Measurements from ENCODE around the gene NR5A1.

DNA sequence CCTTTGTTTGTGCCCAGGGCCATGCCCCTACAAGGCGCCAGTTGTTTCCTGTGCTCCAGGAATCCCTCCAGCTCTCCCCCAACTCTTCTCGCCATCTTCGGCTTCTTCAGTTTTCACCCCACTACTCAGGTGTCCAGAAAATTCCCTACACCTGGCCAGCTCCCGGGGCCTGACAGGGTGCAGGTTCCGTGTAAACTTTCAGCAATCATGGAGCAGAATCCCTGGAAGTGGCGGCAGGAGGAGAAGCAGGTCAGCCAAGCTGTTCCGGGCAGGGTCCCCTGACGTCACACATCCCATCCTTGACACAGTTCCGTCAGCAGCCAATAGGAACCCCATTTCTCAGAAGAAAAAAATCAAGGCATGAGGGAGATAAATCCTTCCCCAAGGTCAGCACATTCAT lies 69.1 kb downstream of the NR5A1 start:
- TF ChIP-seq, protein P1, sequence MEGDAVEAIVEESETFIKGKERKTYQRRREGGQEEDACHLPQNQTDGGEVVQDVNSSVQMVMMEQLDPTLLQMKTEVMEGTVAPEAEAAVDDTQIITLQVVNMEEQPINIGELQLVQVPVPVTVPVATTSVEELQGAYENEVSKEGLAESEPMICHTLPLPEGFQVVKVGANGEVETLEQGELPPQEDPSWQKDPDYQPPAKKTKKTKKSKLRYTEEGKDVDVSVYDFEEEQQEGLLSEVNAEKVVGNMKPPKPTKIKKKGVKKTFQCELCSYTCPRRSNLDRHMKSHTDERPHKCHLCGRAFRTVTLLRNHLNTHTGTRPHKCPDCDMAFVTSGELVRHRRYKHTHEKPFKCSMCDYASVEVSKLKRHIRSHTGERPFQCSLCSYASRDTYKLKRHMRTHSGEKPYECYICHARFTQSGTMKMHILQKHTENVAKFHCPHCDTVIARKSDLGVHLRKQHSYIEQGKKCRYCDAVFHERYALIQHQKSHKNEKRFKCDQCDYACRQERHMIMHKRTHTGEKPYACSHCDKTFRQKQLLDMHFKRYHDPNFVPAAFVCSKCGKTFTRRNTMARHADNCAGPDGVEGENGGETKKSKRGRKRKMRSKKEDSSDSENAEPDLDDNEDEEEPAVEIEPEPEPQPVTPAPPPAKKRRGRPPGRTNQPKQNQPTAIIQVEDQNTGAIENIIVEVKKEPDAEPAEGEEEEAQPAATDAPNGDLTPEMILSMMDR (IDR thresholded peaks at IDR 0.05): no peak
- TF ChIP-seq POLR2AphosphoS5 (IDR thresholded peaks at IDR 0.05; ENCODE audit: insufficient read depth in 1 of 2, low read depth in 1 of 2) (no peak), POLR2A (IDR thresholded peaks at IDR 0.05) (no peak)

Data from vagina (tissue), 2 donors.